GM13977 (cell line): Measurements from ENCODE around the gene STKLD1.

Experiments
- DNase-seq: peaks from one replicate; pipeline ENCODE4 v3.0.0; 2012; ENCODE audit warnings: low spot score
- in situ Hi-C: fragments of 300-500 bp; cut with MboI; formaldehyde crosslinking; loops from one replicate; pipeline ENCODE4 v1.12.0; 2022; ENCODE audit warnings: low sequenced_read_pairs, low pct_unique_long_range_greater_than_20kb, mixed read lengths, inconsistent platforms; ENCODE audit not compliant: unreplicated experiment
- TF ChIP-seq, protein P1 (sequence below): IDR thresholded peaks from 2 replicates; pipeline ENCODE4 v1.5.1; 2012; ENCODE audit warnings: mild to moderate bottlenecking, control low read depth; ENCODE audit not compliant: insufficient read depth; ENCODE audit errors: extremely low read depth, missing control alignments

STKLD1 gene

DNA sequence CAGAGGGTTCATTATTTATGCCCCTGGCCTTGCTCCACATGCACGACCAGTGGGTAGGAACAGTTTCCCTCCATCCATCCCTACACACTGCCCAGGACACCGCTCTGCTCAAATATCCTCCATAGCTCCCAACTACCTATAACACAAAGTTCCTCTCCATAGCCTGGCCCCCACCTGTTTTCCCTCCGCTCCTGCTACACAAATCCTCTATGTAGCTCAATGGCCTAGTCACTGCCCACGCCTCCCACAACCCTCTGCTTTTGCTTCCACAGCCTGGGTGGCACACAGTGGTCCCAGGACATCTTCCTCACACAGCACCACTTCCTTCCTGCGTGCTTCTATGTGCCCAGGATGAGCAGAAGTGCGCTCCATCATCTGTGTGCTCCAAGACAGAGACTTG lies 21.2 kb downstream of the STKLD1 start:
- in situ Hi-C loops: no loop called here
- TF ChIP-seq, protein P1, sequence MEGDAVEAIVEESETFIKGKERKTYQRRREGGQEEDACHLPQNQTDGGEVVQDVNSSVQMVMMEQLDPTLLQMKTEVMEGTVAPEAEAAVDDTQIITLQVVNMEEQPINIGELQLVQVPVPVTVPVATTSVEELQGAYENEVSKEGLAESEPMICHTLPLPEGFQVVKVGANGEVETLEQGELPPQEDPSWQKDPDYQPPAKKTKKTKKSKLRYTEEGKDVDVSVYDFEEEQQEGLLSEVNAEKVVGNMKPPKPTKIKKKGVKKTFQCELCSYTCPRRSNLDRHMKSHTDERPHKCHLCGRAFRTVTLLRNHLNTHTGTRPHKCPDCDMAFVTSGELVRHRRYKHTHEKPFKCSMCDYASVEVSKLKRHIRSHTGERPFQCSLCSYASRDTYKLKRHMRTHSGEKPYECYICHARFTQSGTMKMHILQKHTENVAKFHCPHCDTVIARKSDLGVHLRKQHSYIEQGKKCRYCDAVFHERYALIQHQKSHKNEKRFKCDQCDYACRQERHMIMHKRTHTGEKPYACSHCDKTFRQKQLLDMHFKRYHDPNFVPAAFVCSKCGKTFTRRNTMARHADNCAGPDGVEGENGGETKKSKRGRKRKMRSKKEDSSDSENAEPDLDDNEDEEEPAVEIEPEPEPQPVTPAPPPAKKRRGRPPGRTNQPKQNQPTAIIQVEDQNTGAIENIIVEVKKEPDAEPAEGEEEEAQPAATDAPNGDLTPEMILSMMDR: no peak
- DNase-seq: no peak

DNA sequence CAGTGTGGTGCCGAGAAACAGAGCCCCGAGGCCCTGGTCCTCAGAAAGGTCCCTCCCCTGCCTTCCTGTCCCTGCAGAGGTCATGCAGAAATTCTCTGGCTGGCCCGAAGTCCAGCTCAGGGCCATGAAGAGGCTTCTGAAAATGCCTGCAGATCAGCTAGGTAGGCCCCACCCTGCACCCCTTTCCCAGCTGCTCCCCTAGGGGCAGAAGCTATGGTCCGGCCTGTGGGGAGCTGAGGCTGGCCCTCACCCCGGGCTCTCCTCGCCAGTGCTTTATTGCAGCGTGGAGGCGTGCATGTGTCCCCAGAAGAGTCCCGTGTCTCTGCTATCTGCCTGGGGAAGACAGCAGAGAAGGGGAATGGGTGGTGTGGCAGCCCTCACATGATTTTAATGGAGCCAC lies 21.7 kb downstream of the STKLD1 start:
- in situ Hi-C loops: no loop called here
- TF ChIP-seq, protein P1: no peak
- no peak for DNase-seq

DNA sequence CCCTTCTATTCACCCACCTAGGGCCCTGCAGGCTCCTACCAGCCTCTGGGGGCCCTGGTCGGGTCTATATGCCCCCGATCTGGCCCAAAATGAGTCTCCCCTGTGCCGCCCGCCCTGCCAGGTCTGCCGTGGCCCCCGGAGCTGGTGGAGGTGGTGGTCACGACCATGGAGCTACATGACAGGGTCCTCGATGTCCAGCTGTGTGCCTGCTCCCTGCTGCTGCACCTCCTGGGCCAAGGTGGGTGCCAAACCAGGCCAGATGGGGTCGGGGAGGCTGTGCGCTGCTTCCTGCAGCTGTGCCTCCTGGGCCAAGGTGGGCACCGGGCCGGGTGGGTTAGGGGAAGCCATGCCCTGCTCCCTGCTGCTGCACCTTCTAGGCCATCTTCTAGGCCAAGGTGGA lies 24.1 kb downstream of the STKLD1 start:
- in situ Hi-C loops: no loop called here
- TF ChIP-seq, protein P1: no peak
- DNase-seq: no peak

DNA sequence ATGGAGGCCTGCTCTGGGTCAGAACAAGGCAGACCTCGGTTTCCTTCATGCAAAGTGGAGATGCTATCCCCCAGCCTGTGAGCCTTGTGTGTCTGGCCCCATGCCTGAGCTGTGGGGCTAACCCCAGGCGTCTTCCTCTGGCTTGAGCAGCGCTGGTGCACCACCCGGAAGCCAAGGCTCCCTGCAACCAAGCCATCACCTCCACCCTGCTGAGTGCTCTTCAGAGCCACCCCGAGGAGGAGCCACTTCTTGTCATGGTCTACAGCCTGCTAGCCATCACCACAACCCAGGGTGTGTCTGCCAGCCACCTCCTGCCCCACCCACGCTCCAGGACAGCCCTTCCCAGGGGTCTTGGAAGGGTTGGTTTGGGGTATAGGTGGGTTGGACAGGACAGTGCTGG lies 25.4 kb downstream of the STKLD1 start:
- DNase-seq: no peak
- TF ChIP-seq, protein P1: no peak
- in situ Hi-C loops: no loop called here

DNA sequence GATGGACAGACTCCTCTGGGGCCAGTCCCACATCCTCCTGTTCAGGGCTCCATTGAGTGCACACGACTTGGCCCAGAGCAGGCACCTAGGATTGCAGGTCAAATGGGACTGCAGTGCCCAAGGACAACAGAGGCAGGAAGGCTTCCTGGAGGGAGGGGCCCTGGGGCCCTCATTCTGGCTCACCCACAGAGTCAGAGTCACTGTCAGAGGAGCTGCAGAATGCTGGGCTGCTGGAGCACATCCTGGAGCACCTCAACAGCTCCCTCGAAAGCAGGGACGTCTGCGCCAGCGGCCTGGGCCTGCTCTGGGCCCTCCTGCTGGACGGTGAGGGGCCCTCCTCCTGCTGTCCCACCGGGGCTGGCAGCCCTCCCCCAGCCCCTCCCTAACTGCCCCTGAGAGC lies 26.5 kb downstream of the STKLD1 start:
- DNase-seq: no peak
- in situ Hi-C loops: no loop called here
- TF ChIP-seq, protein P1: no peak

DNA sequence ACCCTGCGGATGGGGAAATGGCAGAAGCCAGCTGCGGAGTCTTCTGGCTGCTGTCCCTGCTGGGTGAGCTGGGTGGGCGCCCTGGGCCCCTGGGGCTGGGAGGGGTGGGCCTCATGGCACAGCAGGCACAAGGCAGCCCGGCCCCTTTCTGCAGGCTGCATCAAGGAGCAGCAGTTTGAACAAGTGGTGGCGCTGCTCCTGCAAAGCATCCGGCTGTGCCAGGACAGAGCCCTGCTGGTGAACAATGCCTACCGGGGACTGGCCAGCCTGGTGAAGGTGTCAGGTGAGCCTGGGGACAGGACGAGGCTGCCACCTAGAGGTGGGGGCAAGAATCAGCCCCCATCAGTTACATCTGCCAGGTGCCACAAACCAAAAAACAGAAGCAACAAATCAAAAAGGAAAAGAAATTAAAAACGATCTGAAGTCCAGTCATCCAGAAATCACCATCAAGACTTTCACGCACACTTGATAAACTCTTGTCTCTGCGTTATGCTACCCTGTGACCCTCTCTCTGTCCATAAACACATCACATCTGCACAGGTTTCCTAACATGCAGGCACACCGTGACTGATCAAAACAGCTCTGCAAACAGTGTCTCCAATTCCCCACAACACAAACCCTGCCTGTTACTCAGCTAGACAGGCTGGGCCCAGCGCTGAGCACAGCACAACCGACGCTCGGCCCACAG lies 27.7 kb downstream of the STKLD1 start:
- TF ChIP-seq, protein P1: peak; percentile 55
- in situ Hi-C loops: no loop called here
- peak; percentile 64 for DNase-seq

DNA sequence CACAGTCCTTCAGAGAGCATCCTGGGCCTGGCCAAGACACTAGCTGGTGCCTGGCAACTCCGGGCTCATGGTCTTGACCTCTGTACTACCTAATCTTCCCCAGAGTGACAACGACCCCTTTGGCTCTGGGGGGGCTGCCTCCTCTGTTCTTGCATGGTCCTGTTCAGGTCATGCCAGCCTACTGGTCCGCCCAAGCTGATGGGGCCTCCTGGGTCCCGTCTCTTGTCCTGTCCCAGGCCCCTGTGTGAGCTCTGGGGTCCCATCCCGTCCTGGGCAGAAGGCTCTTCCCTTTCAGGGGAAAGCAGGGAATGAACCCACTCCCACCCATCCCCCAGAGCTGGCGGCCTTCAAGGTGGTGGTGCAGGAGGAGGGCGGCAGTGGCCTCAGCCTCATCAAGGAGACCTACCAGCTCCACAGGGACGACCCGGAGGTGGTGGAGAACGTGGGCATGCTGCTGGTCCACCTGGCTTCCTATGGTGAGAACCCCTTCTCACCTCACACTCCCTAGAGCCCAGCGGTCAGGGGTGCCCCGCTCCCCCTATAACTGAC lies 28.4 kb downstream of the STKLD1 start:
- in situ Hi-C loops: no loop called here
- no peak for DNase-seq
- TF ChIP-seq, protein P1: no peak
